Large intestine (tissue), 3 donors: ENCODE measurements around the gene RGS6. TPM values are rescaled to one million over a fixed set of nuclear protein-coding genes. Genes with fewer than 3 reads are reported as not detected.

Experiments used
- DNase-seq, 2 donors: peaks; one replicate each; pipeline versions ENCODE4 v3.0.0 to v3.0.0-alpha.2; 2013
- H3K27ac ChIP-seq: one replicate; pipeline ENCODE4 v1.5.1; 2013; ENCODE audit warnings: low read length
- H3K27me3 ChIP-seq: 2 replicates; pipeline ENCODE4 v1.6.1; 2013; ENCODE audit warnings: low read length; ENCODE audit not compliant: control insufficient read depth, insufficient read depth
- H3K36me3 ChIP-seq: 2 replicates; pipeline ENCODE4 v1.6.1; 2013; ENCODE audit warnings: low read length; ENCODE audit not compliant: control insufficient read depth, insufficient read depth
- H3K4me1 ChIP-seq: one replicate; pipeline ENCODE4 v1.6.1; 2013; ENCODE audit warnings: low read length; ENCODE audit not compliant: control insufficient read depth, insufficient read depth
- H3K4me3 ChIP-seq: one replicate; pipeline ENCODE4 v1.5.1; 2013; ENCODE audit warnings: low read length
- H3K9me3 ChIP-seq: one replicate; pipeline ENCODE4 v1.6.1; 2013; ENCODE audit warnings: mild to moderate bottlenecking, low read depth, low read length, moderate library complexity; ENCODE audit not compliant: control insufficient read depth
- WGBS: methylation state at CpG from one replicate; pipeline ENCODE4 v1.1.5; 2013; ENCODE audit warnings: low lambda C conversion rate; ENCODE audit not compliant: insufficient coverage; 5-methylcytosine and 5-hydroxymethylcytosine counted together
- polyA plus RNA-seq: library from polyadenylated mRNA; unstranded; fragments of 120-200 nt; gene quantifications from one replicate; pipeline ENCODE4 v1.2.1, GENCODE V29; 2013

RGS6 gene
- polyA plus RNA-seq, 1 donor, result 2.7 TPM

- H3K4me1 ChIP-seq, result no peaks in the 10 kb centered on the region
- H3K9me3 ChIP-seq, result no peaks in the 10 kb centered on the region
- H3K27me3 ChIP-seq, result peaks cover 2% of the 10 kb centered on the region
- no peaks in the 10 kb centered on the region for H3K36me3 ChIP-seq
- no peak overlapping the region for H3K4me3 ChIP-seq
- DNase-seq, result no peak
- H3K27ac ChIP-seq, result no peak overlapping the region
- WGBS, result no CpG with 5 or more reads among the region's 5 CpGs
Measured at GRCh38 chr14:72588521-72588920, 656.3 kb downstream of the RGS6 start.

- no peaks in the 10 kb centered on the region for H3K4me1 ChIP-seq
- DNase-seq, result no peak
- no peak overlapping the region for H3K4me3 ChIP-seq
- no peaks in the 10 kb centered on the region for H3K9me3 ChIP-seq
- no peaks in the 10 kb centered on the region for H3K36me3 ChIP-seq
- H3K27me3 ChIP-seq, result peaks cover 2% of the 10 kb centered on the region
- no peak overlapping the region for H3K27ac ChIP-seq
Measured at GRCh38 chr14:72589652-72590051, 657.4 kb downstream of the RGS6 start.

GRCh38 chr14:72590577-72590976, 658.3 kb downstream of the RGS6 start:
- Histone ChIP-seq H3K9me3 (no peaks in the 10 kb centered on the region), H3K27me3 (no peaks in the 10 kb centered on the region), H3K27ac (no peak overlapping the region), H3K4me3 (no peak overlapping the region), H3K4me1 (no peaks in the 10 kb centered on the region), H3K36me3 (no peaks in the 10 kb centered on the region)
- no CpG with 5 or more reads among the region's 7 CpGs for WGBS
- peak in 1 of 2 donors; percentile 9 for DNase-seq

GRCh38 chr14:72591391-72591790, 659.2 kb downstream of the RGS6 start:
- no peak overlapping the region for H3K4me3 ChIP-seq
- WGBS, result no CpG with 5 or more reads among the region's 4 CpGs
- no peaks in the 10 kb centered on the region for H3K27me3 ChIP-seq
- DNase-seq, result no peak
- no peaks in the 10 kb centered on the region for H3K9me3 ChIP-seq
- H3K4me1 ChIP-seq, result no peaks in the 10 kb centered on the region
- H3K27ac ChIP-seq, result no peak overlapping the region
- H3K36me3 ChIP-seq, result no peaks in the 10 kb centered on the region

GRCh38 chr14:72594099-72594901, 662.1 kb downstream of the RGS6 start:
- Histone ChIP-seq H3K36me3 (no peaks in the 10 kb centered on the region), H3K9me3 (no peaks in the 10 kb centered on the region), H3K4me3 (no peak overlapping the region), H3K27me3 (peaks cover 6% of the 10 kb centered on the region), H3K27ac (no peak overlapping the region), H3K4me1 (no peaks in the 10 kb centered on the region)
- WGBS, result 100% methylated on average over 3 of the region's 14 CpGs
- no peak for DNase-seq

GRCh38 chr14:72595152-72595862, 663.1 kb downstream of the RGS6 start:
- H3K36me3 ChIP-seq, result no peaks in the 10 kb centered on the region
- H3K4me3 ChIP-seq, result no peak overlapping the region
- no peak for DNase-seq
- H3K4me1 ChIP-seq, result no peaks in the 10 kb centered on the region
- H3K27ac ChIP-seq, result no peak overlapping the region
- no CpG with 5 or more reads among the region's 8 CpGs for WGBS
- H3K27me3 ChIP-seq, result peaks cover 6% of the 10 kb centered on the region
- no peaks in the 10 kb centered on the region for H3K9me3 ChIP-seq

GRCh38 chr14:72597252-72598233, 665.3 kb downstream of the RGS6 start:
- no peak overlapping the region for H3K27ac ChIP-seq
- no peaks in the 10 kb centered on the region for H3K36me3 ChIP-seq
- no peak for DNase-seq
- H3K4me3 ChIP-seq, result no peak overlapping the region
- 55% methylated on average over 2 of the region's 16 CpGs for WGBS
- H3K27me3 ChIP-seq, result peaks cover 6% of the 10 kb centered on the region
- no peaks in the 10 kb centered on the region for H3K4me1 ChIP-seq
- H3K9me3 ChIP-seq, result no peaks in the 10 kb centered on the region

GRCh38 chr14:72598306-72598705, 666.1 kb downstream of the RGS6 start:
- Histone ChIP-seq H3K9me3 (no peaks in the 10 kb centered on the region), H3K27ac (no peak overlapping the region), H3K4me3 (no peak overlapping the region), H3K36me3 (no peaks in the 10 kb centered on the region), H3K4me1 (no peaks in the 10 kb centered on the region), H3K27me3 (peaks cover 6% of the 10 kb centered on the region)
- DNase-seq, result no peak
- WGBS, result no CpG with 5 or more reads among the region's 5 CpGs

GRCh38 chr14:72599579-72600470, 667.6 kb downstream of the RGS6 start:
- no peaks in the 10 kb centered on the region for H3K4me1 ChIP-seq
- H3K4me3 ChIP-seq, result no peak overlapping the region
- no peak overlapping the region for H3K27ac ChIP-seq
- no peaks in the 10 kb centered on the region for H3K36me3 ChIP-seq
- WGBS, result no CpG with 5 or more reads among the region's 16 CpGs
- H3K27me3 ChIP-seq, result peaks cover 6% of the 10 kb centered on the region
- DNase-seq, result no peak
- H3K9me3 ChIP-seq, result no peaks in the 10 kb centered on the region
